Stomach (tissue), 4 donors: ENCODE measurements around the gene CKAP5.

Experiments used
- CTCF ChIP-seq, 7 experiments: fragments of 450-650 bp in 4 of 7; fragments of 200-600 bp in 3 of 7; sonication (generic) in 3 of 7; IDR thresholded peaks; one replicate each; pipeline ENCODE4 v1.5.1; 2016 to 2019; ENCODE audit warnings: antibody characterized with exemption in 7 of 7, control low read depth in 2 of 7, mild to moderate bottlenecking in 1 of 7
- POLR2A ChIP-seq, 4 donors: fragments of 450-650 bp; IDR thresholded peaks; one replicate each; pipeline ENCODE4 v1.6.1; 2016; ENCODE audit warnings: antibody characterized with exemption in 4 of 4, control low read depth in 2 of 4, mild to moderate bottlenecking in 1 of 4, moderate library complexity in 1 of 4

GRCh38 chr11:46719048-46719542 is 127.0 kb downstream of the CKAP5 start, which contains the start of gene F2:
- TF ChIP-seq POLR2A (IDR thresholded peaks at IDR 0.05) (no peak), CTCF (IDR thresholded peaks at IDR 0.05) (no peak)
